NT2/D1 (cell line): ENCODE measurements around the gene HYOU1.

Experiments used
- SUZ12 ChIP-seq: IDR thresholded peaks from 2 replicates; pipeline ENCODE4 v1.6.1; 2011; ENCODE audit not compliant: insufficient read length, insufficient read depth; ENCODE audit errors: extremely low read depth
- YY1 ChIP-seq: IDR thresholded peaks from 2 replicates; pipeline ENCODE4 v1.6.1; 2011; ENCODE audit not compliant: insufficient read length, insufficient read depth
- ZNF274 ChIP-seq: IDR thresholded peaks from 2 replicates; pipeline ENCODE4 v1.6.1; 2011; ENCODE audit warnings: mild to moderate bottlenecking, low read depth, low read length

- TF ChIP-seq ZNF274 (no peak), SUZ12 (no peak), YY1 (no peak)
Observed at GRCh38 chr11:119092880-119093842, 36.2 kb upstream of the HYOU1 start.
